NCI-H1436 (cell line): Measurements from ENCODE around the gene AOAH.

ENCODE experiments used
- DNase-seq: peaks from one replicate; lab custom pipeline; 2025; lab: John Stamatoyannopoulos, UW

Gene AOAH

GRCh38 chr7:36690514-36691187, 33.6 kb downstream of the AOAH start:
- no peak for DNase-seq

- no peak for DNase-seq
Observed at GRCh38 chr7:36690041-36690440, 34.3 kb downstream of the AOAH start.

- DNase-seq = no peak
Observed at GRCh38 chr7:36686499-36686898, 37.8 kb downstream of the AOAH start.

- DNase-seq = no peak
Observed at GRCh38 chr7:36684954-36685353, 39.3 kb downstream of the AOAH start.

GRCh38 chr7:36683695-36684357, 40.5 kb downstream of the AOAH start:
- DNase-seq = no peak

GRCh38 chr7:36683111-36683510, 41.2 kb downstream of the AOAH start:
- DNase-seq = no peak

- no peak for DNase-seq
Observed at GRCh38 chr7:36682102-36682501, 42.2 kb downstream of the AOAH start.

GRCh38 chr7:36677769-36678437, 46.4 kb downstream of the AOAH start:
- no peak for DNase-seq

GRCh38 chr7:36673703-36674102, 50.6 kb downstream of the AOAH start:
- no peak for DNase-seq

- DNase-seq = no peak
Observed at GRCh38 chr7:36671432-36671829, 52.9 kb downstream of the AOAH start.

GRCh38 chr7:36670585-36671431, 53.5 kb downstream of the AOAH start:
- peak; percentile 56 for DNase-seq

GRCh38 chr7:36668750-36669149, 55.5 kb downstream of the AOAH start:
- DNase-seq = no peak

GRCh38 chr7:36668080-36668479, 56.2 kb downstream of the AOAH start:
- no peak for DNase-seq

GRCh38 chr7:36667007-36667745, 57.1 kb downstream of the AOAH start:
- DNase-seq = no peak

GRCh38 chr7:36663481-36663880, 60.8 kb downstream of the AOAH start:
- no peak for DNase-seq

- no peak for DNase-seq
Observed at GRCh38 chr7:36661135-36661840, 63.0 kb downstream of the AOAH start.

- no peak for DNase-seq
Observed at GRCh38 chr7:36659638-36660341, 64.5 kb downstream of the AOAH start.

GRCh38 chr7:36659172-36659516, 65.2 kb downstream of the AOAH start:
- DNase-seq = no peak

GRCh38 chr7:36658335-36659171, 65.7 kb downstream of the AOAH start:
- no peak for DNase-seq
